NB4 (cell line): ENCODE results near the gene MIDN.

Source experiments
- DNase-seq: peaks from one replicate; pipeline ENCODE4 v3.0.0; 2010; ENCODE audit warnings: low read depth
- H3K4me3 ChIP-seq: one replicate; pipeline ENCODE4 v1.5.1; 2011; ENCODE audit warnings: mild to moderate bottlenecking, low read depth, low read length, moderate library complexity
- MYC ChIP-seq: IDR thresholded peaks from 2 replicates; pipeline ENCODE4 v1.6.1; 2011; ENCODE audit warnings: low read depth, low read length
- POLR2A ChIP-seq: IDR thresholded peaks from 2 replicates; pipeline ENCODE4 v1.6.1; 2011; ENCODE audit warnings: mild to moderate bottlenecking; ENCODE audit not compliant: insufficient read length; ENCODE audit errors: extremely low read depth
- TF ChIP-seq, protein P1 (sequence below): IDR thresholded peaks from one replicate; pipeline ENCODE4 v1.5.1; 2012; ENCODE audit warnings: low read depth, low read length
- TF ChIP-seq, protein P2 (sequence below): IDR thresholded peaks from 2 replicates; pipeline ENCODE4 v1.6.1; 2011; ENCODE audit warnings: low read depth, low read length

The MIDN gene

GRCh38 chr19:1221904-1222255 is 26.5 kb upstream of the MIDN start:
- no peak for TF ChIP-seq POLR2A
- TF ChIP-seq, protein P1, sequence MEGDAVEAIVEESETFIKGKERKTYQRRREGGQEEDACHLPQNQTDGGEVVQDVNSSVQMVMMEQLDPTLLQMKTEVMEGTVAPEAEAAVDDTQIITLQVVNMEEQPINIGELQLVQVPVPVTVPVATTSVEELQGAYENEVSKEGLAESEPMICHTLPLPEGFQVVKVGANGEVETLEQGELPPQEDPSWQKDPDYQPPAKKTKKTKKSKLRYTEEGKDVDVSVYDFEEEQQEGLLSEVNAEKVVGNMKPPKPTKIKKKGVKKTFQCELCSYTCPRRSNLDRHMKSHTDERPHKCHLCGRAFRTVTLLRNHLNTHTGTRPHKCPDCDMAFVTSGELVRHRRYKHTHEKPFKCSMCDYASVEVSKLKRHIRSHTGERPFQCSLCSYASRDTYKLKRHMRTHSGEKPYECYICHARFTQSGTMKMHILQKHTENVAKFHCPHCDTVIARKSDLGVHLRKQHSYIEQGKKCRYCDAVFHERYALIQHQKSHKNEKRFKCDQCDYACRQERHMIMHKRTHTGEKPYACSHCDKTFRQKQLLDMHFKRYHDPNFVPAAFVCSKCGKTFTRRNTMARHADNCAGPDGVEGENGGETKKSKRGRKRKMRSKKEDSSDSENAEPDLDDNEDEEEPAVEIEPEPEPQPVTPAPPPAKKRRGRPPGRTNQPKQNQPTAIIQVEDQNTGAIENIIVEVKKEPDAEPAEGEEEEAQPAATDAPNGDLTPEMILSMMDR: no peak
- no peak for TF ChIP-seq MYC
- TF ChIP-seq, protein P2, sequence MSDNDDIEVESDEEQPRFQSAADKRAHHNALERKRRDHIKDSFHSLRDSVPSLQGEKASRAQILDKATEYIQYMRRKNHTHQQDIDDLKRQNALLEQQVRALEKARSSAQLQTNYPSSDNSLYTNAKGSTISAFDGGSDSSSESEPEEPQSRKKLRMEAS: no peak
- DNase-seq: no peak
- no peak overlapping the region for H3K4me3 ChIP-seq

- no peak for DNase-seq
- H3K4me3 ChIP-seq: no peak overlapping the region
- TF ChIP-seq MYC: no peak
- TF ChIP-seq, protein P1: no peak
Observed at GRCh38 chr19:1222394-1222793, 26.0 kb upstream of the MIDN start.

DNA sequence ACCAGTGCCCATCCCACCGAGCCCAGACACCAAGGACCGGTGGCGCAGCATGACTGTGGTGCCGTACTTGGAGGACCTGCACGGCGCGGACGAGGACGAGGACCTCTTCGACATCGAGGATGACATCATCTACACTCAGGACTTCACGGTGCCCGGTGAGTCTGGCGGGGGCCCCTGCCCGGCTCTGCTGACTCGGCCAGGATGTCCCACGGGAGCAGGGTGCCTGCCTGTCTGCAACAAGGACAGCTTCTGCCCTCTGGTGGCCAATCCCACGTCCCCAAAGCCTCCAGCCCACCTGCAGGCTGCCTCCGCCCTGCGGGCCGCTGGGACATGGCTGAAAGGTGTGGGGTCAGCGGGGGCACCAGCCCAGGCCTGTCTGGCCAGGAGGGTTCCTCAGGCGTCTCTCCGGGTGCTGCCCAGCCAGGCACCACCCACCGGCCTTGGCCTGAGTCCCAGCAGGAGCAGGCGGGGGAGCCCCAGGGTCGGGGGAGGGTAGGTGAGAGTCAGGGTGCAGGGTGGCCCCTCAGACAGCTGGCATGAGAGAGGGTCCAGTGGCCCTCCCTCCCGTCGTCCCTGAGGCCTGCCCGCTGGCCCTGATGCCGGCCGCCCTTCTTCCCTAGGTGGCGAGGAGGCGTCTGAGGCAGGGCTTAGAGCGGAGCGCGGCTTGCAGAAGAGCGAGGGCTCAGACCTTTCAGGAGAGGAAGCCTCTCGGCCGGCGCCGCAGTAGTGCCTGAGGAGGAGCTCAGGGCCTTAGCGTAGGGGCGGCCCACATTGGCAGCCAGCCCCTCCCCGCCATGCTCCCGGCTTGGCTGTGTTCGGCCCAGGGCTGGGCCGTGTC is 25.1 kb upstream of the MIDN start:
- DNase-seq: peak; percentile 71
- TF ChIP-seq, protein P2: no peak
- TF ChIP-seq POLR2A (no peak), MYC (no peak)
- TF ChIP-seq, protein P1: peak; percentile 51
- no peak overlapping the region for H3K4me3 ChIP-seq

GRCh38 chr19:1224047-1224825 is 24.1 kb upstream of the MIDN start:
- H3K4me3 ChIP-seq: no peak overlapping the region
- no peak for DNase-seq
- TF ChIP-seq, protein P2: no peak
- TF ChIP-seq POLR2A (no peak), MYC (no peak)
- TF ChIP-seq, protein P1: no peak

DNA sequence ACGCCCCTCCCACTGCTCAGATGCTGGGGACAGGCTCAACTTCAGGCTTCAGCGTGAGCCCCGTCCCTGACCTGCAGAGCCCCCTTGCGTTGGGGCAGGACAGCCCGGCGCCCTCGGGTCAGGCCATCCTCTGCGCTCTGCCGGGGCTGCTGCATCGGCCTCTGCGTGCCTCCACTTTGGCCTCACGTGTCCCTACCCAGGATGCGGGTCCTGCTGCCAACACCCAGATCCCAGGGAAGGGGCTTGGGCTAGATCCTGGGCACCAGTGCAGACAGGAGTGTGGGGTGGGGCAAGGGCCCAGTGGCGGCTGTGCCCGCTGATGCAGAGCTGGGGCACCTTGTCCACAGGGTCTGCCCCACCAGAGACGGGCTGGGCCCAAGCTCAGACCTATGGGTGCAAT is 23.5 kb upstream of the MIDN start:
- DNase-seq: no peak
- H3K4me3 ChIP-seq: no peak overlapping the region
- TF ChIP-seq, protein P2: no peak
- no peak for TF ChIP-seq MYC
- TF ChIP-seq, protein P1: no peak
- TF ChIP-seq POLR2A: no peak
